ENCODE results near the gene EXOC2.

Gene EXOC2

DNA sequence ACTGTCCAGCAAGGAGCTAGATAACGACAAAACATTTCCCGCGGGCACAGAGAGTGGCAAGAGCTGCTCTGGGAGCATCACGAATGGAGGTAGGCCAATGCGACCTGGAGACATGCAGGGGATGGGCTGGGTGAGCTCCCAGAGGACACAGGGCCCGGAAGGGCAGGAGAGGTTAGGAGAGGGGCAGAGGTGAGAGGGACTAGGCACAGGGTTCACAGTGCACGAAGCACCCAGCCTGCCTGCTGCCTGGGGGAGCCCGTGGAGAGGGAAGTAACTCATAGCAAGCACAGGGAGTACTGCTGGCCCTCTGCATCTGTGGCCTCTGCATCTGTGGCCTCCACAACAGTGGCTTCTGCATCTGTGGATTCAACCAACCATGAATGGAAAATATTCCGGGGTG is 162.5 kb downstream of the EXOC2 start:
- Histone ChIP-seq H3K27me3 (ENCODE audit: insufficient read depth, low read length, poor library complexity) (no peaks in the 10 kb centered on the region), H3K4me3 (ENCODE audit: low read depth in 1 of 2, low read length in 2 of 2) (no peak overlapping the region), H3K9me3 (ENCODE audit: insufficient read depth, low read length, severe bottlenecking) (no peaks in the 10 kb centered on the region), H3K27ac (ENCODE audit: low read length) (no peak overlapping the region), H3K9ac (ENCODE audit: low read depth, low read length) (no peak overlapping the region), H3K4me1 (ENCODE audit: insufficient read depth, low read length) (no peaks in the 10 kb centered on the region), H2AFZ (ENCODE audit: low read depth, low read length) (no peak overlapping the region), H3K79me2 (ENCODE audit: insufficient read depth, low read length) (no peaks in the 10 kb centered on the region), H3K4me2 (ENCODE audit: insufficient read depth, low read length) (no peak overlapping the region), H4K20me1 (ENCODE audit: insufficient read depth, low read length) (no peaks in the 10 kb centered on the region), H3K36me3 (ENCODE audit: insufficient read depth, low read length) (peaks cover 20% of the 10 kb centered on the region; the same call in 1 of the 2 replicates)
- no peak for DNase-seq
- ATAC-seq (ENCODE audit: insufficient read depth, low read depth): no peak
- TF ChIP-seq, protein P1, sequence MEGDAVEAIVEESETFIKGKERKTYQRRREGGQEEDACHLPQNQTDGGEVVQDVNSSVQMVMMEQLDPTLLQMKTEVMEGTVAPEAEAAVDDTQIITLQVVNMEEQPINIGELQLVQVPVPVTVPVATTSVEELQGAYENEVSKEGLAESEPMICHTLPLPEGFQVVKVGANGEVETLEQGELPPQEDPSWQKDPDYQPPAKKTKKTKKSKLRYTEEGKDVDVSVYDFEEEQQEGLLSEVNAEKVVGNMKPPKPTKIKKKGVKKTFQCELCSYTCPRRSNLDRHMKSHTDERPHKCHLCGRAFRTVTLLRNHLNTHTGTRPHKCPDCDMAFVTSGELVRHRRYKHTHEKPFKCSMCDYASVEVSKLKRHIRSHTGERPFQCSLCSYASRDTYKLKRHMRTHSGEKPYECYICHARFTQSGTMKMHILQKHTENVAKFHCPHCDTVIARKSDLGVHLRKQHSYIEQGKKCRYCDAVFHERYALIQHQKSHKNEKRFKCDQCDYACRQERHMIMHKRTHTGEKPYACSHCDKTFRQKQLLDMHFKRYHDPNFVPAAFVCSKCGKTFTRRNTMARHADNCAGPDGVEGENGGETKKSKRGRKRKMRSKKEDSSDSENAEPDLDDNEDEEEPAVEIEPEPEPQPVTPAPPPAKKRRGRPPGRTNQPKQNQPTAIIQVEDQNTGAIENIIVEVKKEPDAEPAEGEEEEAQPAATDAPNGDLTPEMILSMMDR (IDR thresholded peaks at IDR 0.05; ENCODE audit: borderline replicate concordance, extremely low read depth, low read length, poor library complexity, severe bottlenecking): no peak
- no peak for TF ChIP-seq EZH2 (IDR thresholded peaks at IDR 0.05; ENCODE audit: borderline replicate concordance, low read depth, low read length, severe bottlenecking)

- no peak for TF ChIP-seq EZH2 (IDR thresholded peaks at IDR 0.05; ENCODE audit: borderline replicate concordance, low read depth, low read length, severe bottlenecking)
- TF ChIP-seq, protein P1 (IDR thresholded peaks at IDR 0.05; ENCODE audit: borderline replicate concordance, extremely low read depth, low read length, poor library complexity, severe bottlenecking): no peak
- no peaks in the 10 kb centered on the region for H3K79me2 ChIP-seq (ENCODE audit: insufficient read depth, low read length)
- H4K20me1 ChIP-seq (ENCODE audit: insufficient read depth, low read length): no peaks in the 10 kb centered on the region
- H3K9me3 ChIP-seq (ENCODE audit: insufficient read depth, low read length, severe bottlenecking): no peaks in the 10 kb centered on the region
- ATAC-seq (ENCODE audit: insufficient read depth, low read depth): no peak
- no peak overlapping the region for H3K4me2 ChIP-seq (ENCODE audit: insufficient read depth, low read length)
- H2AFZ ChIP-seq (ENCODE audit: low read depth, low read length): no peak overlapping the region
- DNase-seq: no peak
- no peak overlapping the region for H3K9ac ChIP-seq (ENCODE audit: low read depth, low read length)
- peaks cover 21% of the 10 kb centered on the region; the same call in 1 of the 2 replicates for H3K36me3 ChIP-seq (ENCODE audit: insufficient read depth, low read length)
- no peak overlapping the region for H3K4me3 ChIP-seq (ENCODE audit: low read depth in 1 of 2, low read length in 2 of 2)
- H3K27me3 ChIP-seq (ENCODE audit: insufficient read depth, low read length, poor library complexity): no peaks in the 10 kb centered on the region
- no peak overlapping the region for H3K27ac ChIP-seq (ENCODE audit: low read length)
- H3K4me1 ChIP-seq (ENCODE audit: insufficient read depth, low read length): no peaks in the 10 kb centered on the region
These were observed 163.9 kb downstream of the EXOC2 start for GRCh38 chr6:528989-529388.

DNA sequence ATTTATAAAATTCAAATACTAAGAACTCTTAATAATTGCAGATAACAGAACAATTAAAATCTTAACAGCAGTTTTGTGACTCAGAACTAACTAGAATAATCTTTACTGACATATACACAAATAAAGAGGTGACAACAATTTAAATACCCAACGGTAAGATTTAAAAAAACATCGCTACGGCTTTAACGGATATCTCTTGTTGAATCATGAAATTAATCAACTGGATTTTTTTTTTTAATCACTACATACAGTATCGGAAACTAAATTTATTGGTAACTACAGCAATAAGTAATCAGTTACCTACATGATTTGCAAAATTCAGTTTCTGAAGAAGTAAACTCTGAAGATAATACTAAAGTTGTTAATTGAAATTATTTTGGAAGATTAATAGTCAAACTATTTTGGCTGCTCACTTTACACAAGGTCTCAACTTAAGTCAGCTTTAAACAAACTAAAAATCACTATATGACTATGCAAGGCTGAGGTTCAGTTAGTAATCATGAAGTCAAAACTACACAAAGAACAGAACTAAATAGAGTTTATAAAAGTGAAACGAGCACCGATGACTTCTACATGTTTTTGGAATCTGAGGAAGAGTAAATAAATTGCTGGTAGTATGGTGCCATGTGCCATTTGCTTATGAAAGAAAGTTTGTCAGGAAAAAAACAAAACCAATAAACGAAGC is 164.8 kb downstream of the EXOC2 start:
- no peak overlapping the region for H3K27ac ChIP-seq (ENCODE audit: low read length)
- TF ChIP-seq, protein P1 (IDR thresholded peaks at IDR 0.05; ENCODE audit: borderline replicate concordance, extremely low read depth, low read length, poor library complexity, severe bottlenecking): no peak
- no peak for TF ChIP-seq EZH2 (IDR thresholded peaks at IDR 0.05; ENCODE audit: borderline replicate concordance, low read depth, low read length, severe bottlenecking)
- ATAC-seq (ENCODE audit: insufficient read depth, low read depth) (no peak), DNase-seq (no peak)
- peaks cover 24% of the 10 kb centered on the region; the same call in 1 of the 2 replicates for H3K36me3 ChIP-seq (ENCODE audit: insufficient read depth, low read length)
- no peaks in the 10 kb centered on the region for H3K27me3 ChIP-seq (ENCODE audit: insufficient read depth, low read length, poor library complexity)
- no peak overlapping the region for H3K9ac ChIP-seq (ENCODE audit: low read depth, low read length)
- no peak overlapping the region for H2AFZ ChIP-seq (ENCODE audit: low read depth, low read length)
- H3K4me3 ChIP-seq (ENCODE audit: low read depth in 1 of 2, low read length in 2 of 2): no peak overlapping the region
- H3K4me2 ChIP-seq (ENCODE audit: insufficient read depth, low read length): no peak overlapping the region
- no peaks in the 10 kb centered on the region for H3K79me2 ChIP-seq (ENCODE audit: insufficient read depth, low read length)
- no peaks in the 10 kb centered on the region for H3K9me3 ChIP-seq (ENCODE audit: insufficient read depth, low read length, severe bottlenecking)
- no peaks in the 10 kb centered on the region for H3K4me1 ChIP-seq (ENCODE audit: insufficient read depth, low read length)
- H4K20me1 ChIP-seq (ENCODE audit: insufficient read depth, low read length): no peaks in the 10 kb centered on the region
